Panc1 (cell line): Measurements from ENCODE around the gene UMAD1. TPM values are rescaled to one million over a fixed set of nuclear protein-coding genes. Genes with fewer than 3 reads are reported as not detected.
A peak's percentile ranks its signal among the peaks of the same experiment; 100 is the strongest.

Experiments
- ATAC-seq: fragments of 200-7000 bp; cut with Tn5 transposase; 2 replicates; pipeline ENCODE4 v1.9.1; 2020; ENCODE audit warnings: mild to moderate bottlenecking, moderate library complexity
- BruUV-seq: library from RNA; stranded (reverse); fragments of 400-500 nt; replicated peaks from 2 replicates; lab custom pipeline; 2021; lab: Mats Ljungman, UMichigan
- CTCF ChIA-PET: fragments of 300-600 bp; sonication (Branson Sonifier 250); formaldehyde crosslinking; loops from one replicate; lab custom pipeline; 2022; ENCODE audit warnings: antibody characterized with exemption; lab: Charles Lee
- POLR2A ChIA-PET: fragments of 300-600 bp; sonication (Branson Sonifier 250); formaldehyde crosslinking; loops from one replicate; lab custom pipeline; 2022; ENCODE audit warnings: antibody characterized with exemption; lab: Charles Lee
- DNase-seq: peaks from one replicate; pipeline ENCODE4 v3.0.0-alpha.2; 2010; ENCODE audit warnings: low read depth, low spot score
- H3K27ac ChIP-seq: 2 replicates; pipeline ENCODE4 v1.5.1; 2011; ENCODE audit warnings: mild to moderate bottlenecking, low read length, inconsistent platforms
- H3K27me3 ChIP-seq: fragments of 200-500 bp; sonication (Bioruptor generic); 2 replicates; pipeline ENCODE4 v1.6.0; 2014; ENCODE audit warnings: low read length, inconsistent platforms; ENCODE audit not compliant: control insufficient read depth, insufficient read depth
- H3K36me3 ChIP-seq: fragments of 200-500 bp; sonication (Bioruptor generic); 2 replicates; pipeline ENCODE4 v1.5.1; 2014; ENCODE audit warnings: inconsistent platforms, mild to moderate bottlenecking, low read length, moderate library complexity; ENCODE audit not compliant: control insufficient read depth, insufficient read depth
- H3K4me1 ChIP-seq: 2 replicates; pipeline ENCODE4 v1.5.1; 2011; ENCODE audit warnings: inconsistent platforms, mild to moderate bottlenecking, low read length, moderate library complexity; ENCODE audit not compliant: control insufficient read depth, insufficient read depth
- H3K4me3 ChIP-seq, 2 experiments: 2 replicates each; pipeline ENCODE4 v1.5.1; 2011 to 2012; ENCODE audit warnings: low read depth in 2 of 2, low read length in 2 of 2, mild to moderate bottlenecking in 2 of 2, inconsistent platforms in 1 of 2, moderate library complexity in 1 of 2
- H3K9me3 ChIP-seq: fragments of 200-500 bp; sonication (Bioruptor generic); 2 replicates; pipeline ENCODE4 v1.5.1; 2014; ENCODE audit warnings: low read depth, mild to moderate bottlenecking, inconsistent platforms, low read length, moderate library complexity; ENCODE audit not compliant: control insufficient read depth, insufficient read depth
- CTCF ChIP-seq: fragments of 450-650 bp; IDR thresholded peaks from 2 replicates; pipeline ENCODE4 v1.5.1; 2017; ENCODE audit warnings: mild to moderate bottlenecking
- POLR2AphosphoS5 ChIP-seq: IDR thresholded peaks from 2 replicates; pipeline ENCODE4 v1.6.1; 2012; ENCODE audit warnings: mild to moderate bottlenecking, low read depth, low read length, moderate library complexity
- REST ChIP-seq, 2 experiments: IDR thresholded peaks; 2 replicates each; pipeline ENCODE4 v1.6.1; 2011 to 2012; ENCODE audit warnings: low read depth in 2 of 2, control low read depth in 1 of 2, low read length in 1 of 2, mild to moderate bottlenecking in 1 of 2, moderate library complexity in 1 of 2; ENCODE audit not compliant: insufficient read depth in 1 of 2
- SIN3A ChIP-seq: IDR thresholded peaks from 2 replicates; pipeline ENCODE4 v1.6.1; 2012; ENCODE audit warnings: low read depth, mild to moderate bottlenecking, low read length, moderate library complexity, borderline replicate concordance; ENCODE audit not compliant: insufficient read depth
- TCF7L2 ChIP-seq: IDR thresholded peaks from 2 replicates; pipeline ENCODE4 v1.6.1; 2011; ENCODE audit warnings: mild to moderate bottlenecking, low read depth, low read length, inconsistent platforms
- in situ Hi-C: cut with HindIII; loops from 2 replicates; pipeline ENCODE4 v1.10.0; 2016; ENCODE audit warnings: low sequenced_read_pairs, low pct_unique_long_range_greater_than_20kb
- intact Hi-C: fragments of 100-400 bp; cut with micrococcal nuclease; formaldehyde crosslinking; loops from one replicate; pipeline ENCODE4 v1.10.0; 2022; ENCODE audit not compliant: unreplicated experiment
- total RNA-seq: library from RNA; stranded (reverse); gene quantifications from one replicate; pipeline ENCODE4 v1.2.1, GENCODE V29; 2021; ENCODE audit not compliant: unreplicated experiment

Gene UMAD1
- total RNA-seq, 1 experiment from 2014 or later = 19.9 TPM

DNA sequence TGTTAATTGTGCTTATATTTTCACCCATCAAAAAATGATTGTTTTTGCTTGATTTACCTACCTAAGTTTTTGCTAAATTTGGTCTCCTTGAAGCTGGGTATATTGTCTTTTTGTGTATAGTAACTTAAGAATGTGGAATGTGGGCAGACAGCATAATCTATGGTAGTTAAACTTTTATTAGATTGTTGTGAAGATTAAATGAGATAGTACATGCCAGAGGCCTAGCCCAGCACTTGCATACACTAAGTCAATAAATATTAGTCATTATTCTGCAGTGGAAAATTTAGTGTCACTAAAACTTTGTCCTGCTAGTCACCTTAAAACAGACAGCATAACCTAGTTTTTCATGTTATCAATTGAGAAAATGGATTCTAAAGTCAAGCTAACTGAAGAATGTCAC lies 97.1 kb downstream of the UMAD1 start:
- no peak for DNase-seq
- Histone ChIP-seq H3K9me3 (no peaks in the 10 kb centered on the region), H3K36me3 (no peaks in the 10 kb centered on the region), H3K27ac (peak overlapping the region; percentile 51; the same call in 1 of the 2 replicates), H3K4me1 (peaks cover 39% of the 10 kb centered on the region), H3K27me3 (no peaks in the 10 kb centered on the region), H3K4me3 (no peak overlapping the region)
- ATAC-seq = peak; percentile 76
- ChIA-PET CTCF (no interaction called here), POLR2A (interaction anchor here (0.7 kb wide), 1 partner anchor 33 kb away, joined by 5 read pairs; no protein-coding TSS in a partner anchor)
- intact Hi-C loops = no loop called here
- TF ChIP-seq TCF7L2 (0 out of 2 replicates have a peak, but pooled peaks have one; percentile 27), POLR2AphosphoS5 (no peak), CTCF (no peak)
- in situ Hi-C loops = no loop called here
- no TSS peak for BruUV-seq

GRCh38 chr7:7738177-7738576 lies 97.6 kb downstream of the UMAD1 start:
- ChIA-PET CTCF (interaction anchor here (0.6 kb wide), 1 partner anchor 42 kb away, joined by 7 read pairs; no protein-coding TSS in a partner anchor), POLR2A (interaction anchor here (0.7 kb wide), 1 partner anchor 34 kb away, joined by 5 read pairs; no protein-coding TSS in a partner anchor)
- intact Hi-C loops (no loop called here), in situ Hi-C loops (no loop called here)
- Histone ChIP-seq H3K27ac (peak overlapping the region; percentile 65; the same call in 1 of the 2 replicates), H3K36me3 (no peaks in the 10 kb centered on the region), H3K4me1 (peaks cover 37% of the 10 kb centered on the region), H3K4me3 (no peak overlapping the region), H3K27me3 (no peaks in the 10 kb centered on the region), H3K9me3 (no peaks in the 10 kb centered on the region)
- TF ChIP-seq POLR2AphosphoS5 = no peak
- no peak for TF ChIP-seq SIN3A
- TF ChIP-seq CTCF = no peak
- TF ChIP-seq TCF7L2 = no peak
- no peak for TF ChIP-seq REST (IDR thresholded peaks at IDR 0.05; ENCODE audit: insufficient read depth in 1 of 2, low read depth in 2 of 2, low read length in 1 of 2)
- ATAC-seq = peak; percentile 58; the same call in 1 of the 2 replicates
- DNase-seq = no peak
- no TSS peak for BruUV-seq
